ENCODE results near the gene ZC3H7B.
A peak's percentile ranks its signal among the peaks of the same experiment; 100 is the strongest.
"Not testable (repeated sequence)": the region's sequence is repeated elsewhere in the genome, so short reads cannot be mapped to it uniquely, and the experiment has no call there.

The ZC3H7B gene

DNA sequence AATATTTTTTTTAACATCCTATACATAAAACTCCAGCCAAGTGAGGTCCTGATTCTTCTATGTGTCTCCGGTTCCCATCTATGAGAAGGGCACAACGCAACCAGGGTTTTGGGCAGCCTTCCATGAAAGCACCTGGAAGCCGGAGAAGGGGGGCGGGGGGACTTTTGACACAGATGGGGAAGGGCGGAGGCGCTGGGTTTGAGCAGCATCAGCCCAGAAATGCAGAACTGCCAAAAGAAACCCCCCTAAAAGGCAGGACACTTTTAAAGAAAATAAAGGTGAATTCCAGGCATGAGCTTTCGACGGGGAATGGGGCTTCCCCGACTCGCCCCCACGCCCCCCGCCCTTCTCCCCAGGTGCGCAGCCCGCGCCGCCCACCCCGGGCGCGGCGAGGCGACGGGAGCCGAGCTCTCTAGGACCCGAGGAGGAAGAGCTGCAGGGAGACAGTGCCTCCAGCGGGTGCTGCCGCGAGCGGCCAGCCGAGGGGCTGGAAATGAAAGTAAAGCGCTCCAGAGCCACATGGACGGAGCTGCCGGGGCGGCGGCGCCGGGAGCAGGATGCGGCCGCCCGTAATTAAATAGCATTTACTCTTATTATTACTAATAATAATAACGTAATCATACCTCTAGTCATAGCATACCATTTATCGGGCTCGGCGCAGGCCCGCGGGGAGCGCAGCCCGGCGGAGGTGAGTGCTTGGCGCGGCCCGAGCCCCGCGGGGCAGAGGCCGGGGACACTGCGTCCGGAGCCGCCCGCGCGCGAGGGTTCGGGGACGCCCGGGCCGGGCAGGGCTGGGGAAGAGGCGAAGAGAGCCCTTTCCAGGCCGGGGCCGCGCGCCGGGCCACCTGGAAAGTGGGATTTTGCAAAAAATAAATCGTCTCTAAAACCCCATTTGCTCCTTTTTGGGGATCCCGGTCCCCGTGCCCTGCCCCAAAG lies at the start of gene ZC3H7B:
Gene ZC3H7B (plus strand): TSS at position 441 of the 936 bp plus-strand sequence. CDS start 19,136 bp downstream, outside the sequence.
- DNase-seq: peak; percentile 90 to 92 (median 91)

DNA sequence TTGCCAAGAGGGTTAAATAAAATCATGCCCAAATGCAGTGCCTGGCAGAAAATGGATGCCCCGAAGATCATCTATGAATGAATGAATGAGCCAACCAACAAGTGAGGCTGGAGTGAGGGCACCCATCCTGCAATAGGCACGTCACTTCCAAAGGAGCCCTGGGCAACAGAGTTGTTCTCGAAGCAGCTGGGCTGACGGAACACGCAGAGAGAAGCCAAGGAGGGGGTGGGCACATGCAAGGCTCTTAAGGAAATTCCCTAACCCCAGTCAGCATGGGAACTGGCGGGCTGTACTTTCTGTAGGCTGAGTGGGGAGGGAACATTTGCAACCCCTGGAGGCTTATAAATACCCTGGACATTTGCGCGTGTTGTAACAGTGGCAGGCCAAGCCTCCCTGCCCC lies 49.0 kb upstream of the ZC3H7B start:
- DNase-seq: no peak

GRCh38 chr22:41254230-41254629 lies 47.1 kb upstream of the ZC3H7B start:
- DNase-seq: no peak

- DNase-seq: peak; percentile 11 to 25 (median 15)
Measured at GRCh38 chr22:41256254-41257253, 44.8 kb upstream of the ZC3H7B start.

GRCh38 chr22:41257696-41258095 lies 43.6 kb upstream of the ZC3H7B start:
- DNase-seq: no peak

DNA sequence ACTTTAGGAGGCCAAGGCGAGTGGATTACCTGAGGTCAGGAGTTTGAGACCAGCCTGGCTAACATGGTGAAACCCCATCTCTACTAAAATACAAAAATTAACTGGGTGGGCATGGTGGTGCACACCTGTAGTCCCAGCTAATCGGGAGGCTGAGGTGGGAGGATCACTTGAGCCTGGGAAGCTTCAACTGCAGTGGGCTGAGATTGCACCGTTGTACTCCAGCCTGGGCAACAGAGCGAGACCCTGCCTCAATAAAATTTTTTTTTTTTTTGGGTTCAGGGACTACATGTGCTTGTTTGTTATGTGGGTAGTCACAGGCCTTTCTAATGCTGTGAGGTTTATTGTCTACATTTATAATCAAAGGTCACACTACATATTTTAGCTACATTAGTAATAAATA lies 41.6 kb upstream of the ZC3H7B start:
- DNase-seq: not testable (repeated sequence)

- DNase-seq: no peak
Measured at GRCh38 chr22:41260871-41261270, 40.5 kb upstream of the ZC3H7B start.

- DNase-seq: no peak
Measured at GRCh38 chr22:41261541-41262249, 39.6 kb upstream of the ZC3H7B start.

DNA sequence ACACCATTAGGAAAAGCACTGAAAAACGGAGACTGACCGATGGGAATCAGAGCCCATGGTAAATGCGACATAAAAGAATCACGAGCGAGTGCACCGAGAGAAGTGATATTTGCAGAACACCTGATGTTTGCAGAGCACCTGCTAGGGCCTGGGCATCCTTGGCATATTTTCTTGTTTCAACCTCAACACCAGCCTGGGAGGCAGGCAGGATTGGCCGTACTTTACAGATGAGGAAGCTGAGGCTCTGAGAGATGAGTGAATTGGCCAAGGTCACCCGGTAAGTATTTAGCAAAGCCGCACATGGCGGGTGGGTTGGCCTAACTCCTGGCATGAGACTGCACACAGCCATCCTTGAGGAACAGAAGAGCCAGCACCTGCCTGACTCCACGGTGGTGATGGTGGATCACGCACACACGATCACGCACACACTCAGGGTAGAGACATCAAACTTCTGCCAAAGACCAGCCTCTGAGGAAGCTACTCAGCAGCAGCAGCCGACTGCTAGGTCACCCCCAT lies 39.0 kb upstream of the ZC3H7B start:
- DNase-seq: no peak

DNA sequence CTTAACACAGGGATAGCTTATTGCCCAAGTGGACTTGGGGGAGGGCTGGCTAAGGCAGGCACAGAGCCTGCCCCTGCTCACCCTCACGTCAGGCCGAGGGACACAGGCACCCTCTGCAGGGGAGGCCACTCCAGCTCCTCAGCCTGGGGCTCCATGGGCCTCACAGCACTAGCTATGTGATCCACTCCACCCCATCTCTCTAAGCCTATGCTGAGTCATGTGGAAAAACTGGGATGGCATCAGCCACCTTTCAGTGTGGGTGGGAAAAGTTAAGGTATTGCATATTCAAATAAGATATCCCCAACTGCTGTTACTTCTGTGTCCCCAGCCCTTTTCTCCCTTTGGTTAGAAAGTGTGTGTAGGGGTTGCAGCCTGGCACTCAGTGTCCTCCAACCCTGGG lies 37.6 kb upstream of the ZC3H7B start:
- no peak for DNase-seq

DNA sequence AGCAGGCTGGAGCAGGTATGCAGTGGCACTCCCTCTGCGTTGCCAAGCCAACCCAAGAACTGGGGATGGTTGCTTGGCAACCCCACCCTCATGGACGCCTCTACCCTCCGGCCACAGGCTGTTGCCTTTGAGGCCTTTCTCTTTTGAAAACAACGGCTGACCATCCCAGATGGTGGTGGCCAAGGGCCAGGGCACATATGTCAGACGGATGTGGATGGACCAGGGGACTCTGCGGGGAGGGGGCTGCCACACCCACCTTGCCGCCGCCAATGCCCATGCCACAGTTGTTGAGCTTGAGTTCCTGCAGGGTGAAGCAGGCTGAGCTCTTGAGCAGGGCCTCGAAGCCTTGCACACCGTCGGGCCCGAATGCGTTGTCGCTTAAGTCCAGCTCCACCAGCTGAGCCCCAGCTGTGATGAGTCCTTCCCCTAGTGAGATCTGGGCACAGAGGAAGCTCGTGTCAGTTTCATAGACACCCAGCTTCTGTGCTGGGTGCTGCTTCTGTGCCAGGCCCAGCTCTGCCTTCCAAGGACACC lies 36.9 kb upstream of the ZC3H7B start:
- no peak for DNase-seq

GRCh38 chr22:41267958-41268357 lies 33.4 kb upstream of the ZC3H7B start:
- DNase-seq: no peak

GRCh38 chr22:41271787-41272186 lies 29.5 kb upstream of the ZC3H7B start:
- no peak for DNase-seq

DNA sequence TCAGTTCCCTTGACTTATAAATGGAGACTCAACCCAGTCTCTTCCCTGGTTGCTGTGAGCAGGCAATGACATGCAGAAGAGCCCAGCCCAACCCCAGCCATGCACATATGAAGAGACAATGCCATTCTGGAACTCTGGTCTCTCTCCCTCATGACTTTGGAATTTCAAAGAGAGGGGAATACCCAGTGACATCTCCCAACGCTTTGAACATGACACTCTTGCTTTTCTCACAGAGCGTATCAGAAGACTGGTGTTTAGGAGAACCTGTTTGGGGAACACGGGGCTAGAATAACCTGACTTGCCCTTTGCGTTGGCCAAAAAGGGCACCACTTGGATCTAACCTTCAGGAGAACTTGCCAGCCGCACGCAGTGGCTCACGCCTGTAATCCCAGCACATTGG lies 28.2 kb upstream of the ZC3H7B start:
- no peak for DNase-seq

GRCh38 chr22:41274856-41275255 lies 26.5 kb upstream of the ZC3H7B start:
- no peak for DNase-seq

GRCh38 chr22:41280065-41280464 lies 21.3 kb upstream of the ZC3H7B start:
- no peak for DNase-seq

DNA sequence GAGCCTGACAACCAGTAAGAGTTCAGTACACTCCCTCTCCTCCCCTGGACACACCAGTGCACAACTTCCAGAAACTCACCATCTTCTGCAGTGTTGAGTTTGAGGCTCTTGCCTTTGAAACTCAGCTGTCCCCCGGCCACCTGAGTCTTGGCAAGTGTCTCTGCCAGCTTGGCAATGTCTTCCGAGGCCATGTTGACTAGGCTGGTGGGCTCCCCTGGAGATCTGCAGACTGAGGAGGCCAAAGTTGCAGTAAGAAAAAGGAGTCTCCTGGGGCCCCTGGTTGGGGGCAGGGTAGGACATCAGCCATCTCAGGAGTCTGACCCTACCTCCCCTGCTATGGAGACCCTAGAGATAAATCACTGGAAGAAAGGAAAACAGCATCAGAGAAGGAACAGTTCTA lies 20.5 kb upstream of the ZC3H7B start:
- no peak for DNase-seq

DNA sequence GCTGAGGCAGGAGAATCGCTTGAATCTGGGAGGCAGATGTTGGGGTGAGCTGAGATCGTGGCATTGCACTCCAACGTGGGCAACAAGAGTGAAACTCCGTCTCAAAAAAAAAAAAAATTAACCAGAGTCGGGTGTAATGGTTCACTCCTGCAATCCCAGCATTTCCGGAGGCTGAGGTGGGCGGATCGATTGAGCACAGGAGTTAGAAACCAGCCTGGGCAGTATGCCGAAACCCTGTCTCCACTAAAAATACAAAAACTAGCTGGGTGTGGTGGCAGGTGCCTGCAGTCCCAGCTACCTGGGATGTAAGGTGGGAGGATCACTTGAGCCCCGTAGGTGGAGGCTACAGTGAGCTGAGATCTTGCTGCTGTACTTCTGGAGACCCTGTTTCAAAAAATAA lies 16.9 kb upstream of the ZC3H7B start:
- DNase-seq: no peak

GRCh38 chr22:41285441-41285819 lies 15.9 kb upstream of the ZC3H7B start:
- peak; percentile 89 to 96 (median 94) for DNase-seq

GRCh38 chr22:41285820-41286638 lies 15.3 kb upstream of the ZC3H7B start, which contains the start of gene RANGAP1:
RANGAP1 (minus strand) TSS chr22:41286187; CDS start chr22:41281044, 5,143 bp downstream.
- DNase-seq: peak; percentile 99 to 100 (median 99)

- DNase-seq: peak; percentile 78 to 91 (median 85)
Measured at GRCh38 chr22:41286639-41287091, 14.7 kb upstream of the ZC3H7B start.

All from suppressor macrophage treated with lipopolysaccharide for 1 hour (primary cell).